Endothelial cell of umbilical vein (primary cell): Measurements from ENCODE around the gene ADARB1. TPM values are rescaled to one million over a fixed set of nuclear protein-coding genes. Genes with fewer than 3 reads are reported as not detected.

Experiments used
- BruUV-seq: library from RNA; stranded (reverse); fragments of 400-500 nt; replicated peaks from 2 replicates; lab custom pipeline; 2021; lab: Mats Ljungman, UMichigan
- CTCF ChIA-PET: fragments of 300-600, 350-600 bp; sonication (Branson Sonifier 250); formaldehyde crosslinking; loops from one replicate; lab custom pipeline; 2021; ENCODE audit warnings: antibody characterized with exemption, inconsistent platforms; lab: Charles Lee
- POLR2A ChIA-PET: fragments of 300-600, 350-600 bp; sonication (Branson Sonifier 250); formaldehyde crosslinking; loops from one replicate; lab custom pipeline; 2021; ENCODE audit warnings: antibody characterized with exemption, inconsistent platforms; lab: Charles Lee
- DNase-seq: peaks from one replicate; pipeline ENCODE4 v3.0.0-alpha.2; 2011; ENCODE audit warnings: low read depth, low spot score
- FAIRE-seq: peaks from 2 replicates; lab custom pipeline; 2011; peaks lifted over from hg19 to GRCh38; lab: Jason Lieb, UNC
- H2AFZ ChIP-seq: 2 replicates; pipeline ENCODE4 v1.6.0; 2012; ENCODE audit warnings: low read depth, low read length, control low read depth, inconsistent platforms
- H3K27ac ChIP-seq: 2 replicates; pipeline ENCODE4 v1.5.1; 2011; ENCODE audit warnings: low read depth, mild to moderate bottlenecking, control low read depth, low read length, moderate library complexity; ENCODE audit not compliant: insufficient read depth
- H3K27me3 ChIP-seq, 2 experiments: 2 replicates each; pipeline versions ENCODE4 v1.6.0 to v1.6.1; 2011; ENCODE audit warnings: low read length in 2 of 2, mixed read lengths in 1 of 2; ENCODE audit not compliant: control insufficient read depth in 2 of 2, insufficient read depth in 2 of 2
- H3K36me3 ChIP-seq, 2 experiments: 2 replicates in 1 of 2; 3 replicates in 1 of 2; pipeline ENCODE4 v1.5.1; 2011; ENCODE audit warnings: low read length in 2 of 2, mild to moderate bottlenecking in 1 of 2, moderate library complexity in 1 of 2; ENCODE audit not compliant: control insufficient read depth in 2 of 2, insufficient read depth in 2 of 2; ENCODE audit errors: extremely low read depth in 1 of 2
- H3K4me1 ChIP-seq: 3 replicates; pipeline ENCODE4 v1.5.1; 2011; ENCODE audit warnings: mild to moderate bottlenecking, low read length; ENCODE audit not compliant: control insufficient read depth, insufficient read depth; ENCODE audit errors: extremely low read depth
- H3K4me2 ChIP-seq: 2 replicates; pipeline ENCODE4 v1.6.1; 2011; ENCODE audit warnings: low read length, control low read depth, mixed read lengths; ENCODE audit not compliant: insufficient read depth
- H3K4me3 ChIP-seq, 3 experiments: fragments of 200-600 bp in 1 of 3; sonication (generic), shearing (Covaris generic) in 1 of 3; replicated peaks in 1 of 3; 2 replicates each; pipeline ENCODE4 v1.5.1; 2011 to 2016; ENCODE audit warnings: control low read depth in 3 of 3, low read length in 3 of 3, mild to moderate bottlenecking in 2 of 3, inconsistent platforms in 1 of 3, low read depth in 1 of 3, moderate library complexity in 1 of 3; ENCODE audit not compliant: insufficient read depth in 1 of 3
- H3K79me2 ChIP-seq: 2 replicates; pipeline ENCODE4 v1.6.0; 2012; ENCODE audit warnings: low read length, inconsistent platforms; ENCODE audit not compliant: control insufficient read depth, insufficient read depth
- H3K9ac ChIP-seq: replicated peaks from 2 replicates; pipeline ENCODE3; 2011; ENCODE audit warnings: low read length, control low read depth; ENCODE audit not compliant: insufficient read depth; ENCODE audit errors: extremely low read depth
- H3K9me1 ChIP-seq: replicated peaks from 3 replicates; pipeline ENCODE4 v1.6.0; 2011; ENCODE audit warnings: mild to moderate bottlenecking, low read length; ENCODE audit not compliant: control insufficient read depth, insufficient read depth; ENCODE audit errors: extremely low read depth
- H3K9me3 ChIP-seq: replicated peaks from 2 replicates; pipeline ENCODE4 v1.5.1; 2012; ENCODE audit warnings: low read length, inconsistent platforms; ENCODE audit not compliant: control insufficient read depth, insufficient read depth
- H4K20me1 ChIP-seq: replicated peaks from 2 replicates; pipeline ENCODE3; 2011; ENCODE audit warnings: mild to moderate bottlenecking, low read length; ENCODE audit not compliant: control insufficient read depth, insufficient read depth; ENCODE audit errors: extremely low read depth
- CTCF ChIP-seq, 2 donors: IDR thresholded peaks; 1 replicate in 1 of 2; 2 replicates in 1 of 2; pipeline ENCODE4 v1.5.1; 2011; ENCODE audit warnings: low read length in 2 of 2, mild to moderate bottlenecking in 2 of 2, moderate library complexity in 2 of 2, control low read depth in 1 of 2, inconsistent platforms in 1 of 2, low read depth in 1 of 2; ENCODE audit not compliant: insufficient read depth in 1 of 2; ENCODE audit errors: extremely low read depth in 1 of 2
- EZH2 ChIP-seq: IDR thresholded peaks from 2 replicates; pipeline ENCODE4 v1.6.1; 2012; ENCODE audit warnings: borderline replicate concordance, low read depth, mild to moderate bottlenecking, moderate library complexity, low read length, inconsistent platforms; ENCODE audit not compliant: severe bottlenecking
- GATA2 ChIP-seq: IDR thresholded peaks from 2 replicates; pipeline ENCODE4 v1.7.0; 2011; ENCODE audit warnings: low read depth, mild to moderate bottlenecking, moderate library complexity, mixed read lengths, low read length; ENCODE audit not compliant: insufficient read length, insufficient read depth
- JUN ChIP-seq: IDR thresholded peaks from 2 replicates; pipeline ENCODE4 v1.6.1; 2011; ENCODE audit warnings: borderline replicate concordance, low read depth; ENCODE audit not compliant: insufficient read length, insufficient read depth
- MAX ChIP-seq: IDR thresholded peaks from 2 replicates; pipeline ENCODE4 v1.6.1; 2011; ENCODE audit not compliant: insufficient read depth, insufficient read length
- dilution Hi-C: fragments of 300-500 bp; cut with MboI; formaldehyde crosslinking; loops from one replicate; pipeline ENCODE4 v1.15.0; 2019; ENCODE audit warnings: low sequenced_read_pairs; ENCODE audit not compliant: extremely low pct_ligation_motif_present
- intact Hi-C: fragments of 100-400 bp; cut with micrococcal nuclease; formaldehyde crosslinking; loops from one replicate; pipeline ENCODE4 v1.10.0; 2022
- polyA plus RNA-seq, 4 experiments: library from polyadenylated mRNA; depleted of rRNA in 3 of 4; stranded (reverse) in 3 of 4; unstranded in 1 of 4; fragments of >200 nt; gene quantifications; 2 replicates each; pipeline versions ENCODE4 v1.2.1 to v1.2.3, GENCODE V29; 2011 to 2012; ENCODE audit warnings: missing spikeins in 1 of 4
- total RNA-seq: library from RNA; stranded (reverse); gene quantifications from 2 replicates; pipeline ENCODE4 v1.2.3, GENCODE V29; 2021

The ADARB1 gene
- total and polyA plus RNA-seq, 2 donors (not counting 3 experiments of a cell fraction or from before 2014, with no cell fraction given), result 32.5 to 54.3 TPM

DNA sequence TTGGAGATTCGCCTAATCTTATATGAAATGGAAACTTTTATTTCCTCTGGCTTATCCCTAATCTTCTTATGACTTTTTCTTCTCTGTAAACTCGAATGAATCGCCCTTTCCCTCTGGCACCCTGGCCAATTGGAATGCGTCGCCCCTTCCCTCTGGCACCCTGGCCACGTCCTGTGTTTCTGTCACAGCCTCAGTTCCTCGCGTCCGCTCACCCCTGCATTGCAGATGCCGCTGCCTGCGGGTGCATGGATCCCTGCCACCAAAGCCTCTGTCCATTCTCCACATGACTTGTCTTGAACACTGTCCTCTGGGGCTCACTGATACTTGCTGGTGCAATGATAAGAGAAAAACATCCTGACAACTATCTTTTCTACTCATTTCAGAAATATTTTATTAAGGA, 104.6 kb downstream of the ADARB1 start:
- CTCF ChIA-PET, result no interaction called here
- H3K9me1 ChIP-seq, result no peaks in the 10 kb centered on the region
- TF ChIP-seq EZH2, result no peak
- TF ChIP-seq CTCF (IDR thresholded peaks at IDR 0.05; ENCODE audit: extremely low read depth in 1 of 2, insufficient read depth in 1 of 2, low read depth in 1 of 2, low read length in 2 of 2), result no peak
- no peak for TF ChIP-seq GATA2
- no peak for TF ChIP-seq MAX
- TF ChIP-seq JUN, result no peak
- POLR2A ChIA-PET, result no interaction called here
- peaks cover 17% of the 10 kb centered on the region for H3K4me1 ChIP-seq
- H3K27ac ChIP-seq, result no peak overlapping the region
- FAIRE-seq (no peak), DNase-seq (no peak)
- H3K36me3 ChIP-seq, result peaks cover 8 to 14% of the 10 kb centered on the region in 2 experiments
- H2AFZ ChIP-seq, result no peak overlapping the region
- BruUV-seq, result no TSS peak
- dilution Hi-C loops (no loop called here), intact Hi-C loops (no loop called here)
- no peaks in the 10 kb centered on the region for H3K27me3 ChIP-seq
- no peak overlapping the region for H3K9ac ChIP-seq
- no peaks in the 10 kb centered on the region for H3K79me2 ChIP-seq
- H4K20me1 ChIP-seq, result no peaks in the 10 kb centered on the region
- no peaks in the 10 kb centered on the region for H3K9me3 ChIP-seq
- no peak overlapping the region for H3K4me2 ChIP-seq
- no peak overlapping the region for H3K4me3 ChIP-seq
